ENCODE results near the gene PSPN. TPM values are rescaled to one million over a fixed set of nuclear protein-coding genes. Genes with fewer than 3 reads are reported as not detected.
"Not testable (repeated sequence)": the region's sequence is repeated elsewhere in the genome, so short reads cannot be mapped to it uniquely, and the experiment has no call there.

The PSPN gene
- total RNA-seq, 2 donors from 2014 or later, result 0.92 to 1.1 TPM

GRCh38 chr19:6376512-6377190 lies 918 bp upstream of the PSPN start:
- ATAC-seq, result no peak
- no peak for DNase-seq
- intact Hi-C loops (cut with DNase I), result no loop called here

GRCh38 chr19:6374711-6375410 lies 872 bp downstream of the PSPN start:
- DNase-seq, result no peak
- intact Hi-C loops (cut with DNase I), result loop anchor here in 1 of 2 donors (5.0 kb wide), 1 partner anchor 362 kb away; the partner anchor contains the start of genes GPR108 and TRIP10

GRCh38 chr19:6374161-6374709 lies 1.5 kb downstream of the PSPN start:
- no peak for ATAC-seq
- DNase-seq, result no peak
- intact Hi-C loops (cut with DNase I), result loop anchor here in 1 of 2 donors (5.0 kb wide), 1 partner anchor 363 kb away; the partner anchor contains the start of genes GPR108 and TRIP10

More at GRCh38 chr19:6374711-6375410, 872 bp downstream of the PSPN start:
- ATAC-seq, result no peak

GRCh38 chr19:6373813-6374108 lies 2.0 kb downstream of the PSPN start:
- DNase-seq (no peak), ATAC-seq (no peak)
- intact Hi-C loops (cut with DNase I), result loop anchor here in 1 of 2 donors (5.0 kb wide), 1 partner anchor 364 kb away; the partner anchor contains the start of genes GPR108 and TRIP10

GRCh38 chr19:6373096-6373812 lies 2.5 kb downstream of the PSPN start:
- DNase-seq, result peak; percentile 99
- ATAC-seq, result peak; percentile 86 to 90
- intact Hi-C loops (cut with DNase I), result loop anchor here in 1 of 2 donors (5.0 kb wide), 1 partner anchor 364 kb away; the partner anchor contains the start of genes GPR108 and TRIP10

- intact Hi-C loops (cut with DNase I), result loop anchor here in 1 of 2 donors (5.0 kb wide), 1 partner anchor 365 kb away; the partner anchor contains the start of genes GPR108 and TRIP10
- ATAC-seq, result peak; percentile 91 to 93
- DNase-seq, result peak; percentile 99
These were observed 3.1 kb downstream of the PSPN start, which contains the start of gene ALKBH7 for GRCh38 chr19:6372594-6373095. Gene ALKBH7 (plus strand): TSS chr19:6372794. CDS start chr19:6372821, 27 bp downstream.

GRCh38 chr19:6364353-6364752 lies 11.4 kb downstream of the PSPN start:
- no peak for DNase-seq
- intact Hi-C loops (cut with DNase I), result no loop called here
- no peak for ATAC-seq

- intact Hi-C loops (cut with DNase I), result no loop called here
- ATAC-seq (no peak), DNase-seq (no peak)
These were observed 13.4 kb downstream of the PSPN start for GRCh38 chr19:6362351-6362801.

- intact Hi-C loops (cut with DNase I), result no loop called here
- no peak for DNase-seq
- peak in 1 of 2 donors; percentile 40 for ATAC-seq
These were observed 13.7 kb downstream of the PSPN start for GRCh38 chr19:6362027-6362350.

- intact Hi-C loops (cut with DNase I); ATAC-seq; DNase-seq: not testable (repeated sequence)
These were observed 14.9 kb downstream of the PSPN start for GRCh38 chr19:6360857-6361216.

GRCh38 chr19:6360445-6360844 lies 15.3 kb downstream of the PSPN start:
- DNase-seq; ATAC-seq; intact Hi-C loops (cut with DNase I): not testable (repeated sequence)

GRCh38 chr19:6359568-6360341 lies 16.0 kb downstream of the PSPN start:
- no peak for ATAC-seq
- intact Hi-C loops (cut with DNase I), result no loop called here
- no peak for DNase-seq

GRCh38 chr19:6358003-6358402 lies 17.7 kb downstream of the PSPN start:
- intact Hi-C loops (cut with DNase I), result no loop called here

GRCh38 chr19:6357174-6357573 lies 18.6 kb downstream of the PSPN start:
- intact Hi-C loops (cut with DNase I), result no loop called here
- ATAC-seq, result no peak
- no peak for DNase-seq

More at GRCh38 chr19:6358003-6358402, 17.7 kb downstream of the PSPN start:
- ATAC-seq (no peak), DNase-seq (no peak)

- intact Hi-C loops (cut with DNase I); DNase-seq; ATAC-seq: not testable (repeated sequence)
These were observed 20.3 kb downstream of the PSPN start for GRCh38 chr19:6355321-6356040.

- intact Hi-C loops (cut with DNase I), result no loop called here
- ATAC-seq, result no peak
- no peak for DNase-seq
These were observed 21.5 kb downstream of the PSPN start for GRCh38 chr19:6354098-6354674.

GRCh38 chr19:6352381-6353165 lies 23.2 kb downstream of the PSPN start:
- DNase-seq (no peak), ATAC-seq (no peak)
- intact Hi-C loops (cut with DNase I), result no loop called here

Measured in left cardiac atrium (tissue), 4 donors.